Medulla oblongata (tissue), 1 donor: ENCODE results near the gene CCDC86.
"Not testable (repeated sequence)": the region's sequence is repeated elsewhere in the genome, so short reads cannot be mapped to it uniquely, and the experiment has no call there.

Source experiments
- DNase-seq: peaks from one replicate; pipeline ENCODE4 v3.0.0-alpha.2; 2015; ENCODE audit errors: extremely low spot score

CCDC86 gene

GRCh38 chr11:60841797-60842667 lies at the start of gene CCDC86:
Gene CCDC86 (plus strand): TSS chr11:60842113. CDS start chr11:60842125, 12 bp downstream.
- DNase-seq, result peak; percentile 97

- DNase-seq, result no peak
These were observed 49.4 kb upstream of the CCDC86 start for GRCh38 chr11:60792521-60792920.

- DNase-seq, result no peak
These were observed 46.6 kb upstream of the CCDC86 start for GRCh38 chr11:60795291-60795690.

- no peak for DNase-seq
These were observed 43.9 kb upstream of the CCDC86 start for GRCh38 chr11:60797846-60798630.

GRCh38 chr11:60798631-60799030 lies 43.3 kb upstream of the CCDC86 start:
- no peak for DNase-seq

GRCh38 chr11:60801194-60801593 lies 40.7 kb upstream of the CCDC86 start:
- no peak for DNase-seq

GRCh38 chr11:60803273-60803936 lies 38.5 kb upstream of the CCDC86 start:
- DNase-seq, result no peak

GRCh38 chr11:60809249-60809648 lies 32.7 kb upstream of the CCDC86 start:
- DNase-seq, result no peak

- no peak for DNase-seq
These were observed 32.2 kb upstream of the CCDC86 start for GRCh38 chr11:60809691-60810090.

GRCh38 chr11:60810151-60810550 lies 31.8 kb upstream of the CCDC86 start:
- no peak for DNase-seq

- no peak for DNase-seq
These were observed 31.3 kb upstream of the CCDC86 start for GRCh38 chr11:60810569-60810968.

- DNase-seq, result no peak
These were observed 28.6 kb upstream of the CCDC86 start for GRCh38 chr11:60813324-60813723.

GRCh38 chr11:60814112-60814511 lies 27.8 kb upstream of the CCDC86 start:
- no peak for DNase-seq

GRCh38 chr11:60816590-60817157 lies 25.2 kb upstream of the CCDC86 start:
- no peak for DNase-seq

GRCh38 chr11:60818057-60818456 lies 23.9 kb upstream of the CCDC86 start:
- DNase-seq, result no peak

- DNase-seq, result no peak
These were observed 19.9 kb upstream of the CCDC86 start for GRCh38 chr11:60821827-60822599.

- not testable (repeated sequence) for DNase-seq
These were observed 18.1 kb upstream of the CCDC86 start for GRCh38 chr11:60823745-60824306.

GRCh38 chr11:60825118-60825517 lies 16.8 kb upstream of the CCDC86 start:
- DNase-seq, result no peak

GRCh38 chr11:60825790-60826189 lies 16.1 kb upstream of the CCDC86 start:
- no peak for DNase-seq

GRCh38 chr11:60830478-60831142 lies 11.3 kb upstream of the CCDC86 start:
- DNase-seq, result no peak
